22Rv1 (cell line): ENCODE measurements around the gene TNRC6C.

Experiments
- ZFX ChIP-seq: fragments of 450-650 bp; IDR thresholded peaks from 2 replicates; pipeline ENCODE4 v1.6.1; 2017; ENCODE audit warnings: antibody characterized with exemption, borderline replicate concordance
- TF ChIP-seq, protein P1 (sequence below): fragments of 450-650 bp; IDR thresholded peaks from 2 replicates; pipeline ENCODE4 v1.5.1; 2017; ENCODE audit warnings: mild to moderate bottlenecking

- TF ChIP-seq, protein P1, sequence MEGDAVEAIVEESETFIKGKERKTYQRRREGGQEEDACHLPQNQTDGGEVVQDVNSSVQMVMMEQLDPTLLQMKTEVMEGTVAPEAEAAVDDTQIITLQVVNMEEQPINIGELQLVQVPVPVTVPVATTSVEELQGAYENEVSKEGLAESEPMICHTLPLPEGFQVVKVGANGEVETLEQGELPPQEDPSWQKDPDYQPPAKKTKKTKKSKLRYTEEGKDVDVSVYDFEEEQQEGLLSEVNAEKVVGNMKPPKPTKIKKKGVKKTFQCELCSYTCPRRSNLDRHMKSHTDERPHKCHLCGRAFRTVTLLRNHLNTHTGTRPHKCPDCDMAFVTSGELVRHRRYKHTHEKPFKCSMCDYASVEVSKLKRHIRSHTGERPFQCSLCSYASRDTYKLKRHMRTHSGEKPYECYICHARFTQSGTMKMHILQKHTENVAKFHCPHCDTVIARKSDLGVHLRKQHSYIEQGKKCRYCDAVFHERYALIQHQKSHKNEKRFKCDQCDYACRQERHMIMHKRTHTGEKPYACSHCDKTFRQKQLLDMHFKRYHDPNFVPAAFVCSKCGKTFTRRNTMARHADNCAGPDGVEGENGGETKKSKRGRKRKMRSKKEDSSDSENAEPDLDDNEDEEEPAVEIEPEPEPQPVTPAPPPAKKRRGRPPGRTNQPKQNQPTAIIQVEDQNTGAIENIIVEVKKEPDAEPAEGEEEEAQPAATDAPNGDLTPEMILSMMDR: no peak
- TF ChIP-seq ZFX: no peak
Observed at GRCh38 chr17:77909816-77910215, 48.7 kb upstream of the TNRC6C start.
